NOMO-1 (cell line): Measurements from ENCODE around the gene XRN1.
"Not testable (repeated sequence)": the region's sequence is repeated elsewhere in the genome, so short reads cannot be mapped to it uniquely, and the experiment has no call there.

ENCODE experiments used
- DNase-seq, 2 experiments: peaks; one replicate each; lab custom pipeline; 2025; ENCODE audit not compliant: unreplicated experiment in 2 of 2; lab: John Stamatoyannopoulos, UW

XRN1 gene

DNA sequence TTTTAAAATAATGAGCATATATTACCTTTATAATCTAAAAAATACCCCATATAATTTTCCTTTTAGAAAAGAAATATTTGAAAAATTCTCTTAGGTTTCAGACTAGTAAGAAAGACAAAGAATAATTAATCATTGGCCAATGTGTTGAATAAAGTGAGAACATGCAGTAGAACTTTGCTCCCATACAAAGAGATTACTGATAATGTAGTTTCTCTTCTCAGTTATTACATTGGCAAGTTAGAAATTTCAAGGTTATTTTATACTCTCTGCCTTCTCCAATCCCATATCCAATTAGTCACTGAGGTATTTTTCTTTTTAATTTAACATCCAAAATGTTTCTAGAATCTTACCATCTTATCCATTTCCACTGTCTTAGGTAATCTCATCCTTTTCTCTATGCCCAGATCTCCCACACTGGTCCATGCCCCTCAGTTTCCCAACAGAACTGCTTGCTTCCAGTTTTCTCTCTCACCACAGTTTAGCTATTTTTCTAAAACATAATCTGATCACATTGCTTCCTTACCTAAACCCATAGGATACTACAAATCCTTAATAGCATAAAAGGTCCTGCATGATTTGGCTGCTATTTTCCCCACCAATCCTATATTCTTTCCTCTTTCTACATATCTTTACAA lies 10.8 kb downstream of the XRN1 start:
- DNase-seq: no peak

DNA sequence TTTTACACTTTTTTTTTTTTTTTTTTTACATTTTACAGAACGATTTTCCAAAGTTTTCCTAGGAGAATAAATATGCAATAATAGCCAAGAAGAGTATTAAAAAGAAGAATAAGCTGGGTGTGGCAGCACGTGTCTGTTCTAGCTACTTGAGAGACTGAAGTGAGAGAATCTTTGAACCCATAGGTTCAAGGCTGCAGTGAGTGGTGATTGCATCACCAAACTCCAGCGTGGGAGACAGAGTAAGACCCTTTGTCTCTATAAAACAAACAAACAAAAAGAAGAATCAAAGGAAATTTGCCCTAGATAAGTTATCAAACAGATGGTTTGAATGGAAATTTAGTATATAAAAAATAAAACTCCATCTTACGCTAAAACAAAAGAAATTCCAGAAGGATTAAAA lies 13.3 kb downstream of the XRN1 start:
- no peak for DNase-seq

GRCh38 chr3:142433110-142433509 lies 14.7 kb downstream of the XRN1 start:
- DNase-seq: no peak

GRCh38 chr3:142429582-142429981 lies 18.3 kb downstream of the XRN1 start:
- DNase-seq: no peak

GRCh38 chr3:142424754-142425153 lies 23.1 kb downstream of the XRN1 start:
- no peak for DNase-seq

GRCh38 chr3:142418926-142419592 lies 28.8 kb downstream of the XRN1 start:
- DNase-seq: no peak

- DNase-seq: no peak
Observed at GRCh38 chr3:142417302-142417701, 30.5 kb downstream of the XRN1 start.

GRCh38 chr3:142400537-142400936 lies 47.3 kb downstream of the XRN1 start:
- not testable (repeated sequence) for DNase-seq

DNA sequence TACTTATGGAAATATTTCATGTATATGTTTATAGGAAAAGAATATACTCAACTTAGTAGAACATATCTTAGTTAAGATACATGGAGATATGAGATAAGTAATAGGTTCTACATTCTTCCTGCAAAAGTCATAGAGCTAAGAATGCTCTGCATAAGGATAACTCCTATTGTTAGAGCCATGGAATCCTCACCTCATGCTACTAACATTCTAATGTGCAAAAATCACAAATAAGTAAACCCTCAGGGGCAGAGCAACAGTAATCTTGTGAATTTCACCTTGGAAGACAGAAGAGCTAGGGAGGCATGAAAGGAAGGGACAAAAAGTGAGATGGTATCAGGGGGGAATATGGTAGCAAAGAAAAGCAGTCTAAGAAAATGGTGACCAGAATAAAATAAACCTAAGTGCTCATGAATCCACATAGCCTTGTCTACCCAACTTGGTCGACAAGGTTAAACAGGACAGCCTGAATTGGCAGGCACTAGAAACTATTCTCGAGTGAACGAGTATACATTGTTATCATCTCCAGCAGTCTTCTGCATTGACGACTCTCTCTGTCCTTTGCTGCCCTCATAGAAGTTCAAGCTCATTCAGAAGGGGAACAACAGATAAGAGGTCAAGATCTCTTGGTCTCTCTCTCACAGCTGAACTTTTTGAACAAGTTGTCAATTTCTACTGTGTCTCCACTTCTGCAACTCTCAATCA lies 52.8 kb downstream of the XRN1 start:
- no peak for DNase-seq

GRCh38 chr3:142385078-142385477 lies 62.8 kb downstream of the XRN1 start:
- DNase-seq: no peak

DNA sequence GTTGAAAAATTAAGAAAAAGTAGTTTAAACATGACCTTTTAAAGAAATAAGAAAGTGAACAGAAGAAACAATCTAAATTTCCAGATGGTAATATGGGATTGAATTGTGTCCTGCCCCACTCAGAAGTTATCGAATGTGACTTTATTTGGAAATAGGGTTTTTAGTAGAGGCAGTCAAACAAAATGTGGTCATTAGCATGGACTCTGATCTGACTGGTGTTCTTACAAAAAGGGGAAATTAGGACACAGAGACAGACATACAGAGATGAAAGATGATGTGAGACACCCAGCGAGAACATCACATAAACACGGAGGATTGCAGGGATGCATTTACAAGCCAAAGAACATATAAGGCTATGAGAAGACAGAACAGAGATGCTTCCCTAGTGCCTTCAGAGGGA lies 73.2 kb downstream of the XRN1 start:
- no peak for DNase-seq

DNA sequence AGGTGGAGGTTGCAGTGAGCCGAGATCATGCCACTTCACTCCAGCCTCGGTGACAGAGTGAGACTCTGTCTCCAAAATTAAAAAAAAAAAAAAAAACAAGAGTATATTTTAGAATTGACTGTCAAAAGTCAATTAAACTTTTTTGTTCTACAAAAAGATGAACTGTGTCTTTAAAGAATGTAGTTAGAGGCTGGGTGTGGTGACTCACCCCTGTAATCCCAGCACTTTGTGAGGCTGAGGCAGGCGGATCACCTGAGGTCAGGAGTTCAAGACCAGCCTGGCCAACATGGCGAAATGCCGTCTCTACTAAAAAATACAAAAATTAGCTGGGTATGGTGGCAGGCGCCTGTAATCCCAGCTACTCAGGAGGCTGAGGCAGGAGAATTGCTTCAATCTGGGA lies 78.3 kb downstream of the XRN1 start:
- DNase-seq: not testable (repeated sequence)

DNA sequence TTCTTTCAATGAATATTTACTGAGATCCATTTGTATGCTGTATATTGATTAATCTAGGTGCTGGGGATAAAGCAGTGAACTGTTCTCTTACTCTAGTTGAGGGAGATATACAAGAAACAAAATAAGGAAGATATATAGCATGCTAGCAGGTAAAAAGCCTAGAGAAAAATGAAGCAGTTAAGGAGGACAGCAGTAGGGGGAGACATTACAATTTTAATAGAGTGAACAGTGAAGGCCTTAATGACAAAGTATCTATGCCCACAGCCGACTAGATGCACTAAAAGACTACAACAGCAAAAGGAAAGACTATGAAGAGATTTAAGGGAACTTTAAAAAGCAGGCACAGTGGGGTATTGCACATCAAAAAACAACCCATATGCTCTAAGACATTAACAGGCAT lies 81.4 kb downstream of the XRN1 start:
- no peak for DNase-seq

- DNase-seq: no peak
Observed at GRCh38 chr3:142363936-142364467, 83.8 kb downstream of the XRN1 start.

DNA sequence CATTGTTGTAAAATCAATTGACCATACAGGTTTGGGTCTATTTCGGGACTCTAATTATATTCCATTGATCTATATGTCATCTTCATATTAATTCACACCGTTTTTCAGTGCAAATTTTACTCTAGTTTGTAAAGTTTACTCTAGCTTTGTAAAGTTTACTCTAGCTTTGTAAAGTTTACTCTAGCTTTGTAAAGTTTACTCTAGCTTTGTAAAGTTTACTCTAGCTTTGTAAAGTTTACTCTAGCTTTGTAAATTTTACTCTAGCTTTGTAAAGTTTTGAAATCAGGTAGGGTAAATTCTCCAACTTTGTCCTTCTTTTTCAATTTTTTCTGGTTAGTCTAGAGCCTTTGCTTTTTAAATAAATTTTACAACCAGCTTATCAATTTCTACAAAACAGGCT lies 84.4 kb downstream of the XRN1 start:
- DNase-seq: not testable (repeated sequence)

DNA sequence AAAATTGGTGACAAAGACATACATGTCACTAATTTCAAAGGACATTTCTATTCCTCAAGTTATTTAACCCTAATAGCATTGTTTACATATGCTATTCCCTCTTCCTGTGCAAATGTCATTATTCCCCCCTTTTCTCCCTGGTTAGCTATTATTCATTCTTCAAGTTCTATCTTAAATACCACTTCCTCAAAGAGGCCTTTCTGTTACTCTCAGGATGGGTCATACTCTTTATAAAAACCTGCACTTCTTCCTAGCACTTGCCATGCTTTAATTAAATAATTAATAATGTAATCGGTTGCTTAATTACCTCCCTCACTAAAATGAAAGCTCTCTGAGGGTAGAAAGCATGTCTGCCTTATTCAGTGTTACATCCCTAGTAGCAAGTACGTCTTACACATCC lies 88.5 kb downstream of the XRN1 start:
- DNase-seq: no peak

DNA sequence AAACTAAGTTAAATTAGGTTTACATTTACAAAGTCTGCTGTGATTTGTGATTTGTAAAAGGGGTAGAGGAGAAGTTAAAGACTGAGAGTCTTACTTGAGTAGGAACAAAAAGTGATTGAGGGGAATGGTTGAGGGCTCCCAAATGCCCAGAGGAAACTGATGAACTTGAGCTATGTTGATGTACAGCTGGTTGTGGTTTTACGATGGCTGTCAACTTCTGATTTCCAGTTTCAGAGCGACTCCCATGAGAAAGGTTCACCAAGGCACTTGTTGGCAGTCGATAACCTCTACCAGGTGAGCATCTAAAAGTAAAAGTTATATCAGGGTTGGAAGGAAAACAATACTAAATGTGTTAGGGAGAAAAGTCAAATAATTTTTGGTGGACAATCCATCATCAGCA lies 91.0 kb downstream of the XRN1 start:
- DNase-seq: no peak

GRCh38 chr3:142355692-142356091 lies 92.1 kb downstream of the XRN1 start:
- DNase-seq: no peak

GRCh38 chr3:142354076-142354475 lies 93.8 kb downstream of the XRN1 start:
- DNase-seq: no peak

- DNase-seq: no peak
Observed at GRCh38 chr3:142353571-142353970, 94.3 kb downstream of the XRN1 start.

- DNase-seq: not testable (repeated sequence)
Observed at GRCh38 chr3:142352698-142353097, 95.1 kb downstream of the XRN1 start.

DNA sequence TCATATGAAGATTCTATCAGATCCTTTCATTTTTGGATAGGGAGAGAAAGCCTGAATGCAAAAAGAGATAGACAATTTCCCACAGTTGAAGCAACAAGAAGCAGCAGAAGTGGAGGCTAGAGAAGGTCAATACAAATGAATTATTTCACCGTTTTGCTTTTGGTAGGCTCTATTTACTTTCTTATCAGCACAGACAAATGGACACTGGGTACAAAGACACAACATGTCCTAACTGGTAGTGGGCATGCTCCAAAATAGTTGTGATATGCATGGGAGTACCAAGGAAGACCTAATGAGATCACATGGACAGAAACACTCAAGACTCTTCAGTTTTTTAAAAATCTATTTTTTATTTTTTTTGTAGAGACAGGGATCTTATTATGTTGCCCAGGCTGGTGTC lies 99.4 kb downstream of the XRN1 start:
- no peak for DNase-seq
